H1 (cell line): ENCODE measurements around the gene ACVRL1. TPM values are rescaled to one million over a fixed set of nuclear protein-coding genes. Genes with fewer than 3 reads are reported as not detected.

Experiments
- CTCF ChIA-PET: fragments of 300-600 bp; sonication (Branson Sonifier 250); formaldehyde crosslinking; loops from one replicate; lab custom pipeline; 2021; ENCODE audit not compliant: partially characterized antibody; lab: Charles Lee
- POLR2A ChIA-PET: fragments of 300-600 bp; sonication (Branson Sonifier 250); formaldehyde crosslinking; loops from one replicate; lab custom pipeline; 2021; ENCODE audit warnings: inconsistent platforms; ENCODE audit not compliant: partially characterized antibody; lab: Charles Lee
- DNase-seq, 2 experiments: peaks; one replicate each; pipeline versions ENCODE4 v3.0.0 to v3.0.0-alpha.2; 2010 to 2022; ENCODE audit warnings: low spot score in 2 of 2, low read depth in 1 of 2, mixed read lengths in 1 of 2
- FAIRE-seq: peaks from 2 replicates; lab custom pipeline; 2011; peaks lifted over from hg19 to GRCh38; lab: Jason Lieb, UNC
- H2AFZ ChIP-seq: 2 replicates; pipeline ENCODE4 v1.8.1; 2012; ENCODE audit warnings: low read length, inconsistent platforms
- H2AK5ac ChIP-seq: 2 replicates; pipeline ENCODE4 v1.6.1; 2013; ENCODE audit warnings: low read depth, low read length
- H2BK120ac ChIP-seq: replicated peaks from 2 replicates; pipeline ENCODE3; 2013; ENCODE audit warnings: low read depth, low read length, inconsistent platforms
- H2BK12ac ChIP-seq: 2 replicates; pipeline ENCODE4 v1.6.1; 2013; ENCODE audit warnings: low read depth, low read length
- H2BK15ac ChIP-seq: 2 replicates; pipeline ENCODE4 v1.6.1; 2013; ENCODE audit warnings: low read length
- H2BK20ac ChIP-seq: 2 replicates; pipeline ENCODE4 v1.6.1; 2013; ENCODE audit warnings: low read length
- H2BK5ac ChIP-seq: 2 replicates; pipeline ENCODE4 v1.6.1; 2013; ENCODE audit warnings: low read depth, low read length
- H3K14ac ChIP-seq: 2 replicates; pipeline ENCODE4 v1.6.1; 2013; ENCODE audit warnings: inconsistent platforms; ENCODE audit not compliant: insufficient read length
- H3K18ac ChIP-seq: 2 replicates; pipeline ENCODE4 v1.6.1; 2013; ENCODE audit warnings: low read length; ENCODE audit errors: extremely low read depth
- H3K23ac ChIP-seq: 2 replicates; pipeline ENCODE4 v1.6.1; 2013; ENCODE audit warnings: inconsistent platforms; ENCODE audit not compliant: insufficient read length
- H3K23me2 ChIP-seq: 2 replicates; pipeline ENCODE4 v1.6.1; 2013; ENCODE audit warnings: low read depth, low read length
- H3K27ac ChIP-seq: 2 replicates; pipeline ENCODE4 v1.6.1; 2011; ENCODE audit warnings: low read depth, low read length, inconsistent platforms
- H3K27me3 ChIP-seq, 4 experiments: replicated peaks in 1 of 4; 1 replicate in 1 of 4; 2 replicates in 3 of 4; pipeline versions ENCODE4 v1.6.1 to v1.8.1; 2011 to 2013; ENCODE audit warnings: low read length in 3 of 4, mild to moderate bottlenecking in 3 of 4, inconsistent platforms in 2 of 4, mixed read lengths in 2 of 4, moderate library complexity in 1 of 4; ENCODE audit not compliant: control insufficient read depth in 3 of 4, insufficient read depth in 3 of 4; ENCODE audit errors: extremely low read depth in 1 of 4
- H3K36me3 ChIP-seq, 4 experiments: 2 replicates each; pipeline versions ENCODE4 v1.6.1 to v1.8.1; 2011 to 2013; ENCODE audit warnings: mild to moderate bottlenecking in 4 of 4, low read length in 3 of 4, moderate library complexity in 2 of 4, control low read depth in 1 of 4, inconsistent platforms in 1 of 4; ENCODE audit not compliant: insufficient read depth in 4 of 4, control insufficient read depth in 2 of 4
- H3K4ac ChIP-seq: replicated peaks from 2 replicates; pipeline ENCODE3; 2013; ENCODE audit warnings: low read length, low read depth, mixed read lengths, inconsistent platforms; ENCODE audit not compliant: insufficient read length
- H3K4me1 ChIP-seq, 4 experiments: replicated peaks in 1 of 4; 1 replicate in 1 of 4; 2 replicates in 3 of 4; pipeline versions ENCODE4 v1.6.1 to v1.8.1; 2011 to 2013; ENCODE audit warnings: low read length in 3 of 4, inconsistent platforms in 2 of 4, mixed read lengths in 1 of 4; ENCODE audit not compliant: insufficient read depth in 4 of 4, control insufficient read depth in 3 of 4
- H3K4me2 ChIP-seq, 2 experiments: 2 replicates each; pipeline versions ENCODE4 v1.6.1 to v1.8.1; 2011 to 2013; ENCODE audit warnings: low read depth in 2 of 2, low read length in 2 of 2, control low read depth in 1 of 2, inconsistent platforms in 1 of 2, mild to moderate bottlenecking in 1 of 2; ENCODE audit not compliant: insufficient read depth in 1 of 2
- H3K4me3 ChIP-seq, 4 experiments: fragments of 200-600, 300-600 bp in 1 of 4; sonication (generic), shearing (Covaris generic), sonication (Bioruptor Twin) in 1 of 4; 2 replicates each; pipeline versions ENCODE4 v1.5.1 to v1.8.1; 2011 to 2016; ENCODE audit warnings: low read length in 4 of 4, low read depth in 3 of 4, control low read depth in 2 of 4, inconsistent platforms in 2 of 4, mild to moderate bottlenecking in 2 of 4, mixed read lengths in 1 of 4, moderate library complexity in 1 of 4; ENCODE audit not compliant: insufficient read depth in 2 of 4; ENCODE audit errors: extremely low read depth in 1 of 4
- H3K56ac ChIP-seq: replicated peaks from 2 replicates; pipeline ENCODE3; 2013; ENCODE audit warnings: low read depth, mild to moderate bottlenecking, mixed read lengths, low read length, inconsistent platforms; ENCODE audit not compliant: insufficient read length
- H3K79me1 ChIP-seq: 2 replicates; pipeline ENCODE4 v1.6.1; 2013; ENCODE audit warnings: low read depth, low read length, control low read depth
- H3K79me2 ChIP-seq, 2 experiments: 2 replicates each; pipeline versions ENCODE4 v1.6.1 to v1.8.1; 2012 to 2013; ENCODE audit warnings: low read length in 2 of 2, mild to moderate bottlenecking in 2 of 2, inconsistent platforms in 1 of 2; ENCODE audit not compliant: insufficient read depth in 2 of 2, control insufficient read depth in 1 of 2
- H3K9ac ChIP-seq, 4 experiments: replicated peaks in 1 of 4; 1 replicate in 1 of 4; 2 replicates in 3 of 4; pipeline versions ENCODE4 v1.6.1 to v1.8.1; 2011 to 2013; ENCODE audit warnings: low read depth in 3 of 4, low read length in 3 of 4, control low read depth in 2 of 4, mild to moderate bottlenecking in 2 of 4, moderate library complexity in 2 of 4, inconsistent platforms in 1 of 4; ENCODE audit errors: extremely low read depth in 1 of 4
- H3K9me3 ChIP-seq, 2 experiments: 2 replicates each; pipeline versions ENCODE4 v1.6.1 to v1.8.1; 2012 to 2013; ENCODE audit warnings: mild to moderate bottlenecking in 2 of 2, moderate library complexity in 2 of 2, control low read depth in 1 of 2, inconsistent platforms in 1 of 2, low read depth in 1 of 2, low read length in 1 of 2, mixed read lengths in 1 of 2; ENCODE audit not compliant: insufficient read depth in 2 of 2
- H4K20me1 ChIP-seq, 2 experiments: replicated peaks in 1 of 2; 2 replicates each; pipeline versions ENCODE3 to v1.8.1; 2011 to 2013; ENCODE audit warnings: inconsistent platforms in 2 of 2, low read length in 2 of 2, mild to moderate bottlenecking in 1 of 2; ENCODE audit not compliant: insufficient read depth in 2 of 2, control insufficient read depth in 1 of 2
- H4K5ac ChIP-seq: 2 replicates; pipeline ENCODE4 v1.6.1; 2013; ENCODE audit warnings: low read length, low read depth, mixed read lengths, inconsistent platforms; ENCODE audit not compliant: insufficient read length
- H4K8ac ChIP-seq: 2 replicates; pipeline ENCODE4 v1.8.0; 2013; ENCODE audit warnings: mild to moderate bottlenecking, moderate library complexity, low read length, inconsistent platforms; ENCODE audit not compliant: insufficient read depth; ENCODE audit errors: extremely low read depth
- H4K91ac ChIP-seq: replicated peaks from 2 replicates; pipeline ENCODE3; 2013; ENCODE audit warnings: low read length, mixed read lengths, inconsistent platforms; ENCODE audit not compliant: insufficient read length
- ASH2L ChIP-seq: fragments of 200-600, 300-600 bp; sonication (generic); IDR thresholded peaks from one replicate; pipeline ENCODE4 v1.7.1; 2017; ENCODE audit warnings: low read length
- ATF3 ChIP-seq: IDR thresholded peaks from 2 replicates; pipeline ENCODE4 v1.6.1; 2011; ENCODE audit warnings: low read depth, mild to moderate bottlenecking, low read length; ENCODE audit not compliant: insufficient read depth
- CBX8 ChIP-seq: fragments of 300-800, 300-1000 bp; sonication (generic); IDR thresholded peaks from 2 replicates; pipeline ENCODE4 v1.7.1; 2016; ENCODE audit warnings: low read depth, low read length, borderline replicate concordance
- EP300 ChIP-seq, 2 experiments: IDR thresholded peaks; 1 replicate in 1 of 2; 2 replicates in 1 of 2; pipeline ENCODE4 v1.6.1; 2011 to 2012; ENCODE audit warnings: low read depth in 2 of 2, low read length in 2 of 2, mild to moderate bottlenecking in 2 of 2, borderline replicate concordance in 1 of 2, inconsistent platforms in 1 of 2, moderate library complexity in 1 of 2
- JUN ChIP-seq: IDR thresholded peaks from 2 replicates; pipeline ENCODE4 v1.6.1; 2011; ENCODE audit warnings: low read depth, mild to moderate bottlenecking, improper control_type of control experiment, low read length
- KDM5A ChIP-seq: fragments of 200-600 bp; IDR thresholded peaks from 2 replicates; pipeline ENCODE4 v1.7.1; 2012; ENCODE audit warnings: mild to moderate bottlenecking, low read length, inconsistent platforms, mixed read lengths
- RFX5 ChIP-seq: IDR thresholded peaks from 2 replicates; pipeline ENCODE4 v1.6.1; 2011; ENCODE audit warnings: low read depth, low read length, improper control_type of control experiment, borderline replicate concordance
- RNF2 ChIP-seq: fragments of 200-900, 300-1000 bp; sonication (generic); IDR thresholded peaks from 2 replicates; pipeline ENCODE4 v1.7.1; 2016; ENCODE audit warnings: borderline replicate concordance, low read depth, mild to moderate bottlenecking, antibody characterized with exemption, low read length; ENCODE audit not compliant: poor library complexity, severe bottlenecking; ENCODE audit errors: missing control alignments
- SP1 ChIP-seq: IDR thresholded peaks from 2 replicates; pipeline ENCODE4 v1.6.1; 2011; ENCODE audit warnings: low read depth, low read length
- SP4 ChIP-seq: IDR thresholded peaks from 2 replicates; pipeline ENCODE4 v1.6.1; 2012; ENCODE audit warnings: low read length, inconsistent platforms
- SRF ChIP-seq: IDR thresholded peaks from 2 replicates; pipeline ENCODE4 v1.6.1; 2011; ENCODE audit warnings: mild to moderate bottlenecking, low read depth, low read length, moderate library complexity
- ZNF274 ChIP-seq: IDR thresholded peaks from 2 replicates; pipeline ENCODE4 v1.7.0; 2012; ENCODE audit warnings: low read length, borderline replicate concordance; ENCODE audit errors: extremely low read depth
- WGBS, 2 experiments: shearing (Covaris generic) in 1 of 2; methylation state at CpG; one replicate each; pipeline versions ENCODE4 v1.1.6 to v1.1.7; 2013 to 2015; ENCODE audit warnings: low lambda C conversion rate in 2 of 2, mixed read lengths in 2 of 2, inconsistent platforms in 1 of 2, low coverage in 1 of 2, missing lambda C conversion rate in 1 of 2; ENCODE audit not compliant: insufficient replicate concordance in 2 of 2, insufficient coverage in 1 of 2, insufficient read length in 1 of 2; ENCODE audit errors: extremely low coverage in 1 of 2, missing lambda C conversion rate in 1 of 2; 5-methylcytosine and 5-hydroxymethylcytosine counted together
- polyA plus RNA-seq, 7 experiments: library from polyadenylated mRNA; depleted of rRNA in 3 of 7; stranded (reverse) in 5 of 7; unstranded in 2 of 7; fragments of >200 nt in 5 of 7; fragments of 200-250 nt in 2 of 7; gene quantifications; 1 replicate in 5 of 7; 2 replicates in 1 of 7; 4 replicates in 1 of 7; pipeline versions ENCODE4 v1.2.1 to v1.2.3, GENCODE V29; 2011 to 2013; ENCODE audit warnings: missing spikeins in 2 of 7, mixed read lengths in 2 of 7
- total RNA-seq: library from RNA; stranded (reverse); fragmentation: NEBNext Ultra II Directional; extraction: Animal tissue kit (Norgen Biotek cat#: 25700); gene quantifications from 2 replicates; pipeline ENCODE4 v1.2.1, GENCODE V29; 2021

Gene ACVRL1
- total and polyA plus RNA-seq, 2 of the 8 experiments (the other 6 are each of a cell fraction or from before 2014, with no cell fraction given): 0.09 to 0.35 TPM

- POLR2A ChIA-PET: no interaction called here
- no peak overlapping the region for H3K18ac ChIP-seq
- TF ChIP-seq EP300 (IDR thresholded peaks at IDR 0.05; ENCODE audit: borderline replicate concordance in 1 of 2, low read depth in 2 of 2, low read length in 2 of 2): no peak
- no peak for TF ChIP-seq KDM5A
- TF ChIP-seq SP4: no peak
- TF ChIP-seq SRF: no peak
- TF ChIP-seq ASH2L: no peak
- TF ChIP-seq RNF2: no peak
- TF ChIP-seq SP1: no peak
- no peak for TF ChIP-seq CBX8
- no peak for TF ChIP-seq ZNF274
- TF ChIP-seq RFX5: no peak
- no peak for TF ChIP-seq JUN
- TF ChIP-seq ATF3: no peak
Measured at GRCh38 chr12:51896236-51896635, 11.1 kb upstream of the ACVRL1 start.

More at GRCh38 chr12:51896236-51896635, 11.1 kb upstream of the ACVRL1 start:
- H4K5ac ChIP-seq: no peak overlapping the region
- DNase-seq (no peak), FAIRE-seq (no peak)
- H3K9ac ChIP-seq: no peak overlapping the region
- no peak overlapping the region; the same call in 1 of the 2 replicates for H2BK20ac ChIP-seq
- no peak overlapping the region for H2BK5ac ChIP-seq
- H3K4me1 ChIP-seq: no peaks in the 10 kb centered on the region
- H3K36me3 ChIP-seq: no peaks in the 10 kb centered on the region; a peak in 1 of 8 replicates
- no peak overlapping the region for H2BK120ac ChIP-seq
- no peak overlapping the region for H2AFZ ChIP-seq
- H2AK5ac ChIP-seq: no peak overlapping the region
- H3K23ac ChIP-seq: no peak overlapping the region
- H2BK12ac ChIP-seq: no peak overlapping the region
- H3K27ac ChIP-seq: no peak overlapping the region
- peaks cover 0 to 2% of the 10 kb centered on the region in 2 experiments for H4K20me1 ChIP-seq
- H3K4me2 ChIP-seq: no peak overlapping the region
- H3K4ac ChIP-seq: no peak overlapping the region
- no peak overlapping the region for H4K91ac ChIP-seq
- no peak overlapping the region for H3K14ac ChIP-seq
- no peaks in the 10 kb centered on the region for H3K27me3 ChIP-seq
- 0 out of 2 replicates have a peak overlapping the region, but pooled peaks have one; percentile 81 for H2BK15ac ChIP-seq
- H3K23me2 ChIP-seq: no peaks in the 10 kb centered on the region
- 95% methylated on average over 3 of the region's 3 CpGs; no CpG with 5 or more reads in 1 of the 2 experiments for WGBS, 2 experiments
- peak overlapping the region; percentile 39; the same call in 1 of the 2 replicates for H4K8ac ChIP-seq
- CTCF ChIA-PET: interaction anchor here (0.7 to 10.9 kb wide), 11 partner anchors 9 to 104 kb away, joined by 3 to 140 read pairs (median 12); partner anchors contain the start of gene ACVRL1
- H3K79me1 ChIP-seq: no peaks in the 10 kb centered on the region
- no peak overlapping the region for H3K56ac ChIP-seq
- no peaks in the 10 kb centered on the region for H3K79me2 ChIP-seq
- no peak overlapping the region for H3K4me3 ChIP-seq
- no peaks in the 10 kb centered on the region for H3K9me3 ChIP-seq
